H1 (cell line): ENCODE results near the gene THADA. TPM values are rescaled to one million over a fixed set of nuclear protein-coding genes. Genes with fewer than 3 reads are reported as not detected.

ENCODE experiments used
- SIRT6 ChIP-seq: IDR thresholded peaks from one replicate; pipeline ENCODE4 v1.7.1; 2012; ENCODE audit warnings: low read length, inconsistent platforms
- polyA plus RNA-seq, 7 experiments: library from polyadenylated mRNA; depleted of rRNA in 3 of 7; stranded (reverse) in 5 of 7; unstranded in 2 of 7; fragments of >200 nt in 5 of 7; fragments of 200-250 nt in 2 of 7; gene quantifications; 1 replicate in 5 of 7; 2 replicates in 1 of 7; 4 replicates in 1 of 7; pipeline versions ENCODE4 v1.2.1 to v1.2.3, GENCODE V29; 2011 to 2013; ENCODE audit warnings: missing spikeins in 2 of 7, mixed read lengths in 2 of 7
- total RNA-seq: library from RNA; stranded (reverse); fragmentation: NEBNext Ultra II Directional; extraction: Animal tissue kit (Norgen Biotek cat#: 25700); gene quantifications from 2 replicates; pipeline ENCODE4 v1.2.1, GENCODE V29; 2021

THADA gene
- total and polyA plus RNA-seq, 2 of the 8 experiments (the other 6 are each of a cell fraction or from before 2014, with no cell fraction given): 22.4 to 26.8 TPM

DNA sequence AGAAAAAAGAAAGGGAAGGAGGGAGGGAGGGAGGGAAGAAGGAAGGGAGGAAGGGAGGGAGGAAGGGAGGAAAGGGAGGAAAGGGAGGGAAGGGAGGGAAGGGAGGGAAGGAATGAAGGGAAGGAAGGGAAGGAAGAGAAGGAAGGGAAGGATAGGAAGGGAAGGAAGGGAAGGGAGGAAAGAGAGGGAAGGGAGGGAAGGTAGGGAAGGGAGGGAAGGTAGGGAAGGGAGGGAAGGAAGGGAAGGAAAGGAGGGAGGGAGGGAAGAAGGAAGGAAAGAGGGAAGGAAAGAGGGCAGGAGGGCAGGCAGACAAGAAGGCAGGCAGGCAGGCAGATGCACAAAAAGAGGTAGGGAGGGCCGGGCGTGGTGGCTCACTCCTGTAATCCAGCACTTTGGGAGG lies 74.9 kb downstream of the THADA start (continued):
- no peak for TF ChIP-seq SIRT6
